HG02884 (cell line): Measurements from ENCODE around the gene ENDOG.
"Not testable (repeated sequence)": the region's sequence is repeated elsewhere in the genome, so short reads cannot be mapped to it uniquely, and the experiment has no call there.

Experiments used
- ATAC-seq: cut with Tn5 transposase; IDR thresholded peaks from one replicate; pipeline ENCODE4 v1.9.1; 2021; ENCODE audit warnings: mild to moderate bottlenecking, moderate library complexity; ENCODE audit not compliant: unreplicated experiment

The ENDOG gene

GRCh38 chr9:128818099-128818838 is at the start of gene ENDOG:
Gene ENDOG (plus strand): TSS chr9:128818500. CDS start chr9:128818685, 185 bp downstream.
- peak; percentile 91 for ATAC-seq

- no peak for ATAC-seq
Measured at GRCh38 chr9:128768606-128769005, 49.7 kb upstream of the ENDOG start.

GRCh38 chr9:128770286-128771030 is 47.8 kb upstream of the ENDOG start:
- no peak for ATAC-seq

GRCh38 chr9:128771094-128771721 is 47.1 kb upstream of the ENDOG start:
- peak; percentile 43 for ATAC-seq

GRCh38 chr9:128771745-128772519 is 46.4 kb upstream of the ENDOG start, which contains the start of gene ZER1:
Gene ZER1 (minus strand): TSS chr9:128771927. CDS start chr9:128755565, 16,362 bp downstream.
- peak; percentile 77 for ATAC-seq

- no peak for ATAC-seq
Measured at GRCh38 chr9:128773049-128773448, 45.3 kb upstream of the ENDOG start.

GRCh38 chr9:128774804-128775203 is 43.5 kb upstream of the ENDOG start:
- no peak for ATAC-seq

- ATAC-seq, result not testable (repeated sequence)
Measured at GRCh38 chr9:128780093-128780492, 38.2 kb upstream of the ENDOG start.

GRCh38 chr9:128781187-128782070 is 36.9 kb upstream of the ENDOG start:
- ATAC-seq, result no peak

GRCh38 chr9:128782669-128783068 is 35.6 kb upstream of the ENDOG start:
- no peak for ATAC-seq

- no peak for ATAC-seq
Measured at GRCh38 chr9:128785427-128785826, 32.9 kb upstream of the ENDOG start.

- ATAC-seq, result peak; percentile 82
Measured at GRCh38 chr9:128786681-128787601, 31.4 kb upstream of the ENDOG start, which contains the start of gene TBC1D13. Gene TBC1D13 (plus strand): TSS chr9:128787253. CDS start chr9:128787354, 101 bp downstream.

GRCh38 chr9:128787659-128788058 is 30.6 kb upstream of the ENDOG start:
- ATAC-seq, result no peak

- ATAC-seq, result no peak
Measured at GRCh38 chr9:128788445-128788844, 29.9 kb upstream of the ENDOG start.

- ATAC-seq, result no peak
Measured at GRCh38 chr9:128790536-128790935, 27.8 kb upstream of the ENDOG start.

- no peak for ATAC-seq
Measured at GRCh38 chr9:128792134-128792533, 26.2 kb upstream of the ENDOG start.

- no peak for ATAC-seq
Measured at GRCh38 chr9:128792978-128793686, 25.2 kb upstream of the ENDOG start.

- ATAC-seq, result not testable (repeated sequence)
Measured at GRCh38 chr9:128794961-128795360, 23.3 kb upstream of the ENDOG start.
